ENCODE data around the gene MLF2. TPM values are rescaled to one million over a fixed set of nuclear protein-coding genes. Genes with fewer than 3 reads are reported as not detected.

MLF2 gene
- total and polyA plus RNA-seq, 2 of the 13 experiments (the other 11 are each of a cell fraction or from before 2014, with no cell fraction given): 88.1 to 167 TPM

DNA sequence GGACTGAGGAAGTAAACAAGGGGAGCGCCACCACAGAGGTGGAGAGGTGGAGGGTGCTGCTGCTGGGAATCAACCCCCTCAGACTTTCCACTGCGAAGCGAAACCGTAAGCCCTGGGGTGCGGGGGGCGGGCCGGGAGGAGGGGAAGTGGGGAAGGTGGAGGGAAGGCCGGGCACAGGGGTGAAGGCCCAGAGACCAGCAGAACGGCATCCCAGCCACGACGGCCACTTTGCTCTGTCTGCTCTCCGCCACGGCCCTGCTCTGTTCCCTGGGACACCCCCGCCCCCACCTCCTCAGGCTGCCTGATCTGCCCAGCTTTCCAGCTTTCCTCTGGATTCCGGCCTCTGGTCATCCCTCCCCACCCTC, 19.4 kb upstream of the MLF2 start, which contains the start of gene LAG3 (continued):
- TF ChIP-seq KIAA2018 (CRISPR knock-in tag; IDR thresholded peaks at IDR 0.05; ENCODE audit: borderline replicate concordance): no peak
- no peak for TF ChIP-seq ZBTB8A (CRISPR knock-in tag; IDR thresholded peaks at IDR 0.05; ENCODE audit: borderline replicate concordance, low read depth)
- no peak for TF ChIP-seq MBNL3 (CRISPR knock-in tag; conservative IDR thresholded peaks at IDR 0.05)
- TF ChIP-seq MYNN (CRISPR knock-in tag; IDR thresholded peaks at IDR 0.05; ENCODE audit: low read depth): no peak
- TF ChIP-seq THAP11 (CRISPR knock-in tag; IDR thresholded peaks at IDR 0.05): no peak
- TF ChIP-seq ZNF354B (CRISPR knock-in tag; IDR thresholded peaks at IDR 0.05): no peak
- no peak for TF ChIP-seq ZNF20 (CRISPR knock-in tag; IDR thresholded peaks at IDR 0.05)
- TF ChIP-seq CHD4 (IDR thresholded peaks at IDR 0.05; ENCODE audit: borderline replicate concordance, low read length): no peak
